H1 (cell line): Measurements from ENCODE around the gene SRM. TPM values are rescaled to one million over a fixed set of nuclear protein-coding genes. Genes with fewer than 3 reads are reported as not detected.
A peak's percentile ranks its signal among the peaks of the same experiment; 100 is the strongest.

Experiments
- GABPA ChIP-seq: IDR thresholded peaks from 2 replicates; pipeline ENCODE4 v1.6.1; 2011; ENCODE audit warnings: mild to moderate bottlenecking, low read length, moderate library complexity, borderline replicate concordance; ENCODE audit not compliant: insufficient read depth
- polyA plus RNA-seq, 7 experiments: library from polyadenylated mRNA; depleted of rRNA in 3 of 7; stranded (reverse) in 5 of 7; unstranded in 2 of 7; fragments of >200 nt in 5 of 7; fragments of 200-250 nt in 2 of 7; gene quantifications; 1 replicate in 5 of 7; 2 replicates in 1 of 7; 4 replicates in 1 of 7; pipeline versions ENCODE4 v1.2.1 to v1.2.3, GENCODE V29; 2011 to 2013; ENCODE audit warnings: missing spikeins in 2 of 7, mixed read lengths in 2 of 7
- total RNA-seq: library from RNA; stranded (reverse); fragmentation: NEBNext Ultra II Directional; extraction: Animal tissue kit (Norgen Biotek cat#: 25700); gene quantifications from 2 replicates; pipeline ENCODE4 v1.2.1, GENCODE V29; 2021

The SRM gene
- total and polyA plus RNA-seq, 2 of the 8 experiments (the other 6 are each of a cell fraction or from before 2014, with no cell fraction given) = 110 to 208 TPM

DNA sequence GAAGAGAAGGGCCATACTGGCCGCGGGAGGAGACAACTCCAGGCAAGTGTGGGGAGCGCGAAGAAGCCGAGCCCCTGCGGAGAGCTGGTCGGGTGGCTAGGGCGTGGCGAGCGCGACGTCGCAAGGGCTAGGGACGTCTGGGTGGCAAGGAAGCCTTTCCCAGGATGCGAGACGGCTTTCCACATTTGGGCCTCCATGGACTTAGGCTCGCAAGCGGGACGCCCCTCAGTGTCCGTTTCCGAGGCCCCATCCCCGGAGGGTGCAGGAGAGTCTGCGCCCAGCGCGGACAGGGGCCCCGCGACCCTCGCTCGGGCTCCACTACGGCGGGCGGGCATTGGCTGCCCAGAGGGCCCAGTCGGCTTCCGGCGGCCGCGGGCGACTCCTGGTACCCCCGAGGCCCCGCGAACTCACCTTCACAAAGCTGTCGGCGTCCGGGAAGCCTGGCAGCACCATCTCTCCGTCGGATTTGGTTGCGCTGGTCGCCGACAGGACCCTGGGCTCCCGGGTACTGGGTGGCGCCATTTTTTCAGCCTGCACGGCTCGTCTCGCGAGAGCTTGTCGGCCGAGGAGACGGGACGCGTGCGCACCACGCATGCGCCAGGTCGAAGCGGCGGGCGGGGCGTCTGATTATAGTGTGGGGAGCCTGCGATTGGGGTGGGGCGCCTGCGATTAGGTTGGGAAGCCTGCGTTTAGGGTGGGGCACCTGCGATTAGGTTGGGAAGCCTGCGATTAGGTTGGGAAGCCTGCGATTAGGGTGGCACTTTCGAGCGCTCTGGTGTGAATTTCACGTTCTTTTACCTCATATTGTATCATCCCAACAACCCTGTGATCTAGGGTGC, 39.7 kb upstream of the SRM start, which contains the start of gene EXOSC10 (continued):
- peak; percentile 49; the same call in 1 of the 2 replicates for TF ChIP-seq GABPA
